Measurements from ENCODE around the gene ORAI1.
"Not testable (repeated sequence)": the region's sequence is repeated elsewhere in the genome, so short reads cannot be mapped to it uniquely, and the experiment has no call there.

The ORAI1 gene

DNA sequence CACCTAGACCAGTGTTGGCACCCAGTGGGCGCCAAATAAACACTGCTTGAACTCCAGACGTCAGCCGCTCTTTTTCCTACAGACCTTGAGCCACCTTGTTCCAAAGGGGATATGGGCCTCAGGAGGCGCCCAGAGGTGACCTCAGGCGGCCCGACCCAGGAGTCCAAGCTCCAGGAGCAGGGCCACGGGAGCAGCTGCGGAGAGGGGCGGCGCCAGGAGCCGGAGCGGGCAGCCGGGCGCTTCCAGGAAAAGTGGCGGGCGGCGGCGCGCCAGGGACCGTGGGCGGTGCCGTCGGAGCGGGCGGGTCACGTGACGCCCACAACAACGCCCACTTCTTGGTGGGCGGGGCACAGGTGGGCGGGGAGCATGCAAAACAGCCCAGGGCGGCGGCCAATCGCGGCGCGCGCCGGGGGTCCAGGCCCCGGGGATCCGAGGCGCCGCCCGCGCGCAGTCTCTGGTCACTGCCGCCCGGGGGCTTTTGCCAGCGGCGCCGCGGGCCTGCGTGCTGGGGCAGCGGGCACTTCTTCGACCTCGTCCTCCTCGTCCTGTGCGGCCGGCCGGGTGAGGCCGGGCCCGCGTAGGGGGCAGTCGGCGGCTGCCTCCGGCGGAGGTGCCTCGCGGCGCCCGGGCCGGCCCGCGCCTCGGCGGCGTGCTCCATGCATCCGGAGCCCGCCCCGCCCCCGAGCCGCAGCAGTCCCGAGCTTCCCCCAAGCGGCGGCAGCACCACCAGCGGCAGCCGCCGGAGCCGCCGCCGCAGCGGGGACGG is at the start of gene ORAI1:
ORAI1 (plus strand) TSS at position 444 of the 766 bp plus-strand sequence.
- DNase-seq: peak; percentile 91 to 99 (median 94)

DNA sequence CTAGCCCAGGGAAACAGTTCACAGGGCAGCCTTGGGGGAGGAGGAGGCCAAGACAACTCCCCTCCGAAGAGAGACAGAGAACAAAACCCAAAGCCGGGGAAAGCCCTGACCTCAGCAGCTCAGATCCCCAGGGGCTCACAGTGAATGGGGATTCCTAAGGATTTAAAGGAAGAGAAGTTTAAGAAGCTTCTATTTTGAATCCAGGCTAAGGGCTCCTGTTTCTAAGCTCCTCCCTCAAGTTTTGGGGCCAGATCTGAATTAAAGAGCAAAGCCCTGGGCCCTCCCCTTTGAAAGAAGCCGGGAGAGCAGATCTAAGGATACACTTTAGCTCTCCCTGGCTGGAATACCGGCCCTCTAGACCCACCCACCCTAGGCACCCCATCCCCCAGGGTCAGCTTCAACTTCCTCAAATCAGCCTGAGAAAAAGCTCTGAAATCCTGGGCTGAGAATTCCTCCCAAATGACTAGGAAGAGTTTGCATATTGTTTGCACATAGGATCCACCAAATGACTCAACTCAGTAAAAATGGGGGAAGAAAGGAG is 49.4 kb upstream of the ORAI1 start:
- no peak for DNase-seq

DNA sequence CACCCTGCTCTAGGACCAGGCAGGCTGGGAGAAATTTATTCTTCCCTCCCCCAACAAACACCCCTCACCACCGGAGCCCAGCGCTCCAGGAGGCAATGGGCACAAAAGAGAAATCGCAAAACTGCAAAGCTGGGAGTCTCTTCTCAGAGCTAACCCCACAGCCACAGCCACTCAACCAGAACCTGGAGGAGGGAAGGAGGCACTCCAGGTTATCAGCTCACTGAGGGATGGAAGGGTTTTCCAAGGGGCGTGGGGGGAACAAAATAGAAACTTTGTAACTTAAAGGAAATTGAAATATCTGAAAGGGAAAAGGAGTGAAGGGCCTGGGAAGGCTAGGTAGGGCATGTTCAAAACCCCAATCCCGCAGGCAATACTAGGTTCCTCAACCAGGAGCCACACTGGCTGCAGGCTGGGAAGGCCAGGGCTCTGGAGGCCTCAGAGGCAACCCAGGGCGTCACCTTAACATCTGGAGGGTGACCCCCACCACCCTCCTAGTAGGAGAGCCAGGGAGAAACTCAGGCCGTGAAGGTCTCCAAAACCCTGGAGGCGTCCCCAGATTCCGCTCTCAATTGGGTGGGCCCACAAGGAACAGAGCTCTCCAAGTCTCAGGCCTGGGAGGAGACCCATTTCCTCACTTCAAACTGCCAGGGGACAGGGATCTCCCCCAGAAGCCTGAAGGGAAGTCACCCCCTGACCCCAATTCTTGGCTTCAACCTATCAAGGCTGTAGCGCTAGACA is 48.7 kb upstream of the ORAI1 start:
- no peak for DNase-seq

GRCh38 chr12:121578230-121579189 is 47.8 kb upstream of the ORAI1 start:
- peak in 2 of 6 experiments; percentile 19 to 40 for DNase-seq

DNA sequence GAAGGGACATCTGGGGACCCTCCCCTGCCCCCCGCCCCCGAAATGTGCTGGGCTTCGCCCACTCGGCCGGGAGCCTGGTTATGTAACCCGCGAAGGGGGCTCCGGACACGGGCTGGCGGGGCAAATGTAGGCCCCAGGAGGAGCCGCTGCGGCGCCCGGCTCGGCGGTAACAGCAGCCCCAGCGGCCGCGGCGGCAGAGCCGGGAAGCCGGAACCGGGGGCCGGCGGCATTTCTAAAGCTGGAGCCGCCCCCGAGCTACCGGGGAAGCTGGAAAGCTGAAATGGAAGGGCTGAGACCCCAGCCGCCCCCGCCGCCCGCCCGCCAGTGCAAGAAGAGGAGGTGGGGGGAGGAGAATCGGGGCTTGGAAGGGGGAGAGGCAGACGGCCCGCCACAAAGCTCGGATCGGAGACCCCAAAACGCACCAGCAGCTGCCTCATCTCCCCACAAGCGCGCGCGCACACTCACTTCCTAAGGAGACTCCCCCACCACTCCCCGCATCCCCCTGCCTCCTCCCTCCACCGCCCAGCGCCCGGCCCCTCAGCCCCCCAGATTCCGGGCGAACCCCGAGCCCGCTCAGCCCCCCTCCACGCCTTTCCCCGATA is 47.0 kb upstream of the ORAI1 start:
- DNase-seq: peak in 5 of 6 experiments; percentile 15 to 60 (median 28)

- DNase-seq: peak; percentile 66 to 89 (median 76)
Measured at GRCh38 chr12:121579981-121580868, 46.1 kb upstream of the ORAI1 start.

GRCh38 chr12:121580959-121581685 is 45.2 kb upstream of the ORAI1 start, which contains the start of gene KDM2B:
TSS of gene KDM2B (minus strand) at chr12:121581023. CDS start at chr12:121580911, 112 bp downstream.
- peak; percentile 10 to 50 (median 19) for DNase-seq

DNA sequence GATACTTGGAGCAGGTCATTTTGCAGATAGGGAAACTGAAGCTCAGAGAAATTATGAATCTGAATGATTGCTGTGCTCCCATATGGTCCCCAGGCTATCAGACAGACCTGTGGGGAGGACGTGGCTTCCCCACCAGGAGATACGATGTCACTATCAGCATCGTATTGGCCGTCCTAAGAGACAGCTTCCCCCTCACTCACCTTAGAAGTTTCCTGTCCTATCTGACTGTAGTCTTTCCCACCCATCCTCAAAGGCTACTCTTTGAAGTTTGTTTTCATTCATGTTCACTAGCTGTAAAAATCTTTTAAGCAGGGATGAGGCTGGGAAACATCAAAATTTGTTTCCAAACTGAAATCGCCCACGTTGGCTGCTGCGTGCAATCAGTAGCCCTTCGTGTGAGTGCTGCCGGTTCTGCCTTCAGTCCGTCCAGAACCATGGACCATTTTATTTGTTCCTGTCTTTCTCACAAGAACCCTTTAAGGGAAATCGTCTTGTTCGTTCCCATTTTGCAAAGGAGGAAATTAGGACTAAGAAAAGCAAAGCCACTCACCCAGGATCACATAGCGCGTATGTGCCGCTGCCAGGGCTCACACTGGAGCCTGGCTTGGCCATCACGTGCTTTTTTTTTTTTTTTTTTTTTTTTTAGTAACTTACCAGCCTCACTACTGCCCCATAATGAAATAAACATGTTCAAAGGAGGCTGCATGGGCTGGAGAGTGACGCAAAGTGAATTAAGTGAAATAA is 44.5 kb upstream of the ORAI1 start:
- peak in 2 of 6 experiments; percentile 18 to 34 for DNase-seq

DNA sequence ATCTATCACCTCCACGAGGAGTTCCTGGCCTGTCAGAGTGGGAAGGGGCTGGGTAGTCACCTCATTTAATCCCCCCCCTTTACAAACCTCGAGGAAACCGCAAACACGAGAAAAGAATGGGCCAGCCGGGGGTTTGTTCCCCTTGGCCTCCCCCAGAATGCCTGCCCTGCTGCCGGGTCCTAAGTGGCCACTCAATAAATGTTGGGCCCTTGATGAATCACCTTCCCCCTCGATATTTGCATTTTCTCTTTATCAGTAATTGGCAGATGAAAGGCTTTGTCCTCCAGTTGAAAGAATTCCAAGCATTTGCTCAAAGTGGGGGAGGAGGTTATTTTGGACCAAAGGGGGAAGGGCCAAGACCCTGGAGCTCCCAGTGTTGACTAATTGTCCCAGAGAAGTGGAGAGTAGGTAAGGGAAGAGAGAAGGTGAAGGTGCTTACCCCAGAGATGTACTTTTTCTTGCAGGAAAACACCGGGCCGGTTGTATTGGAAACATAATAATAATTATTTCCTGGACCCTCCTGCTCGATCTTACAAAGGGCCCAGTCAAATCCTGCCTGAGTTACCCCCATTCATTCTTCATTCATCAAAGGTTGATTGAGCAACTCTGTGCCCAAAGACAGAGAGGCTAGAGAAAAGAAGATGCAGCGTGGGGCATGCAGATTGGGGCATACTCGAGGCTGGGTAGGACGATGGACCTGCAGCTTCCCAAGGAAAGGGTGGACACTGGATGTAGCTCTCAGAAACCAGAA is 43.6 kb upstream of the ORAI1 start:
- DNase-seq: no peak

DNA sequence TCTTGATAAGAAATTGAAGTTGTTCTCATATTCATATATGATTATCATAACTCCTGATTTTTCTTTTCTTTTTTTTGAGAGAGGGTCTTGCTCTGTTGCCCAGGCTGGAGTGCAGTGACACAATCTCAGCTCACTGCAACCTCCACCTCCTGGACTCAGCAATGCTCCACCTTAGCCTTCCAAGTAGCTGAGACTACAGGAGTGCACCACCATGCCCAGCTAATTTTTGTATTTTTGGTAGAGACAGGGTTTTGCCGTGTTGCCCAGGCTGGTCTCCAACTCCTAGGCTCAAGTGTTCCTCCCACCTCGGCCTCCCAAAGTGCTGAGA is 43.0 kb upstream of the ORAI1 start:
- not testable (repeated sequence) for DNase-seq

DNA sequence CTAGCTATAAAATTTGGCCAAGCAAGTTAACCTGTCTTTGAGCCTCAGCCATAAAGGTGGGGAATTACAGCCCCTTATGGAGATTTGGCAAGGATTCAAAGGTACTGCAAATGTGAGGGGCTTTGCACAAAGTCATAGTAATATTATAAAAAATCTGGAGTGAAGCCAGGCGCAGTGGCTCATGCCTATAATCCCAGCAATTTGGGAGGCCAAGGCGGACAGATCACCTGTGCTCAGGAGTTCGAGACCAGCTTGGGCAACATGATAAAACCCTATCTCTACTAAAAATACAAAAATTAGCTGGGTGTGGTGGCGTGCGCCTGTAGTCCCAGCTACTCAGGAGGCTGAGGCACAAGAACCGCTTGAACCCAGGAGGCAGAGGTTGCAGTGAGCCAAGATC is 41.4 kb upstream of the ORAI1 start:
- DNase-seq: not testable (repeated sequence)

GRCh38 chr12:121590476-121591143 is 35.7 kb upstream of the ORAI1 start:
- peak; percentile 50 to 95 (median 74) for DNase-seq

GRCh38 chr12:121592320-121592719 is 34.0 kb upstream of the ORAI1 start:
- no peak for DNase-seq

- DNase-seq: no peak
Measured at GRCh38 chr12:121595520-121595919, 30.8 kb upstream of the ORAI1 start.

- no peak for DNase-seq
Measured at GRCh38 chr12:121596526-121596925, 29.8 kb upstream of the ORAI1 start.

DNA sequence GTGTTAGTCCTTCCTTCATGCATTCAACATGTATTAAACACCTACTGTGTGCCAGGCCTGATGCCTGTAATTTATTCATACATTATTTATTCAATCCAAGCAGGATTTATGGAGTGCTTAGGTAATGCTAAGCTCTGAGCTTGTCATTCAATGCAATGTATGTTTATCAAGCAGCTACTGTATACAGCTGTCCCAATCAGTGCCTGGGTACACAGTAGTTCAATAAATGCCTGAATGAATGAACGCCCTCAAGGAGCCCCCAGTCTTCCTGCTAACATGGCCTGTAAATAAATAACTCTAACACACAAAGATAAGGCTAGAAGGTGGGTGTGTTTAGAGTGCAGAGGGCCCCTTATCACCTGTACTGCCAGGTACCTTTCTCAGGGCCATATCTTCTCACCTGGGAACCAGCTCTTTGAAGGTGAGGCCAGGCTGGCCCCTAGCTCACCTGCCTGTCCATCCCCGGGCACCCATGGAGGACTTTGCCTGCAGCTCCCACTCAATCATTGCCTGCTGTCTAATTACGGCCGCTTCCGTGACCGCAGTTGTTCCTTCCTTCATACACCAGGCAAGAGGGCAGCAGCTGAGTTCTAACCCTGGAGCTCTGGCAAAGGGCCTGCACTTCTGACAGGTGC is 25.5 kb upstream of the ORAI1 start:
- no peak for DNase-seq

DNA sequence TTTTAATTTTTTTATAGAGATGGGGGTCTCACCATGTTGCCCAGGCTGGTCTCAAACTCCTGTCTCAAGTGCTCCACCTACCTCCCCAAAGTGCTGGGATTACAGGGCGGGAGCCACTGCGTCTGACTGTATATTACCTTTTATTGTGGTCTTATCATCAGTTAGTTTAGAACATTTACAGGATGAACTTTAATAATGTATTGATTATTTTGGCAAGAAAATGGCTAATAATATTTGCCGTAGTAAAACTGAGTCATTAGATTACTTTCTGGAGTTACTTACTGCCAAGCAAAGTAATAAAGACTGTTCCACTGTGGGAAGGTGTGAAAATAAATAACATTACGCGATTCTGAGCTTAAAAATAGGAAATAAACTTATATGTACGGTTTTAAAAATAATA is 23.6 kb upstream of the ORAI1 start:
- DNase-seq: no peak

GRCh38 chr12:121603581-121603980 is 22.7 kb upstream of the ORAI1 start:
- DNase-seq: no peak

All from stimulated activated naive CD4-positive, alpha-beta T cell (primary cell).